AG04450 (cell line): Measurements from ENCODE around the gene GPC5. TPM values are rescaled to one million over a fixed set of nuclear protein-coding genes. Genes with fewer than 3 reads are reported as not detected.
A peak's percentile ranks its signal among the peaks of the same experiment; 100 is the strongest.

Source experiments
- CTCF ChIA-PET: fragments of 300-600, 350-600 bp; formaldehyde crosslinking; extraction: SDS; loops from one replicate; lab custom pipeline; 2022; ENCODE audit warnings: antibody characterized with exemption, inconsistent platforms; lab: Charles Lee
- POLR2A ChIA-PET: fragments of 350-600 bp; formaldehyde crosslinking; extraction: SDS; loops from one replicate; lab custom pipeline; 2021; ENCODE audit warnings: antibody characterized with exemption, inconsistent platforms; lab: Yijun Ruan, JAX
- DNase-seq: peaks from one replicate; pipeline ENCODE4 v3.0.0-alpha.2; 2011; ENCODE audit warnings: low read depth, low spot score
- H3K27ac ChIP-seq: one replicate; pipeline ENCODE4 v1.5.1; 2012; ENCODE audit warnings: low read depth, low read length, control low read depth
- H3K27me3 ChIP-seq: one replicate; pipeline ENCODE4 v1.6.0; 2012; ENCODE audit warnings: low read length; ENCODE audit not compliant: control insufficient read depth, insufficient read depth
- H3K4me3 ChIP-seq: 2 replicates; pipeline ENCODE4 v1.5.1; 2011; ENCODE audit warnings: mild to moderate bottlenecking, low read depth, low read length, control low read depth
- H3K9me3 ChIP-seq: 2 replicates; pipeline ENCODE4 v1.5.1; 2012; ENCODE audit warnings: low read length; ENCODE audit not compliant: control insufficient read depth, insufficient read depth
- polyA plus RNA-seq: library from polyadenylated mRNA; depleted of rRNA; stranded (reverse); fragments of >200 nt; gene quantifications from 2 replicates; pipeline ENCODE4 v1.2.3, GENCODE V29; 2011
- TF ChIP-seq, protein P1 (sequence below): IDR thresholded peaks from 2 replicates; pipeline ENCODE4 v1.5.1; 2011; ENCODE audit warnings: low read depth, low read length, control low read depth, inconsistent platforms

Gene GPC5
- polyA plus RNA-seq, 1 experiment, result 3.6 TPM

DNA sequence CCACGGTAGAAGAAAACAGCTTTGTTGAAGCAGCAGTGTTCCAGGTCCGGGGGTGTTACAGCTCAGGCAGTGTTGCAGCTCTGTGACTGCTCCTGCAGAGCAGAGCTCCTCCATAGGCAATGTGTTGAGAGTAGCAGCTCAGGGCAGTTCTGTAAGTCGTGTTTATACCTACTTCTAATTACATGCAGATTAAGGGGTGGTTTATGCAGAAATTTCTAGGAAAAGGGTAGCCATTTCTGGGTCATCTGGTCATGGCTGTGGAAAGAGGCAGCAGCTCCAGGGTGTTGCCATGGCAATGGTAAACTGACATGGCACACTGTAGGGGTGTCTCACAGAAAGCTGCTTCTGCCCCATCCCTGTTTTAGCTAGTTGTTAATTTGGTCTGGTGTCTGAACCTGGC, 316.4 kb downstream of the GPC5 start:
- ChIA-PET POLR2A (no interaction called here), CTCF (interaction anchor here (1.4 kb wide), 1 partner anchor 333 kb away, joined by 6 read pairs; no protein-coding TSS in a partner anchor)
- H3K27ac ChIP-seq, result no peak overlapping the region
- no peaks in the 10 kb centered on the region for H3K9me3 ChIP-seq
- H3K4me3 ChIP-seq, result no peak overlapping the region
- TF ChIP-seq, protein P1, sequence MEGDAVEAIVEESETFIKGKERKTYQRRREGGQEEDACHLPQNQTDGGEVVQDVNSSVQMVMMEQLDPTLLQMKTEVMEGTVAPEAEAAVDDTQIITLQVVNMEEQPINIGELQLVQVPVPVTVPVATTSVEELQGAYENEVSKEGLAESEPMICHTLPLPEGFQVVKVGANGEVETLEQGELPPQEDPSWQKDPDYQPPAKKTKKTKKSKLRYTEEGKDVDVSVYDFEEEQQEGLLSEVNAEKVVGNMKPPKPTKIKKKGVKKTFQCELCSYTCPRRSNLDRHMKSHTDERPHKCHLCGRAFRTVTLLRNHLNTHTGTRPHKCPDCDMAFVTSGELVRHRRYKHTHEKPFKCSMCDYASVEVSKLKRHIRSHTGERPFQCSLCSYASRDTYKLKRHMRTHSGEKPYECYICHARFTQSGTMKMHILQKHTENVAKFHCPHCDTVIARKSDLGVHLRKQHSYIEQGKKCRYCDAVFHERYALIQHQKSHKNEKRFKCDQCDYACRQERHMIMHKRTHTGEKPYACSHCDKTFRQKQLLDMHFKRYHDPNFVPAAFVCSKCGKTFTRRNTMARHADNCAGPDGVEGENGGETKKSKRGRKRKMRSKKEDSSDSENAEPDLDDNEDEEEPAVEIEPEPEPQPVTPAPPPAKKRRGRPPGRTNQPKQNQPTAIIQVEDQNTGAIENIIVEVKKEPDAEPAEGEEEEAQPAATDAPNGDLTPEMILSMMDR, result no peak
- DNase-seq, result no peak
- H3K27me3 ChIP-seq, result no peaks in the 10 kb centered on the region

DNA sequence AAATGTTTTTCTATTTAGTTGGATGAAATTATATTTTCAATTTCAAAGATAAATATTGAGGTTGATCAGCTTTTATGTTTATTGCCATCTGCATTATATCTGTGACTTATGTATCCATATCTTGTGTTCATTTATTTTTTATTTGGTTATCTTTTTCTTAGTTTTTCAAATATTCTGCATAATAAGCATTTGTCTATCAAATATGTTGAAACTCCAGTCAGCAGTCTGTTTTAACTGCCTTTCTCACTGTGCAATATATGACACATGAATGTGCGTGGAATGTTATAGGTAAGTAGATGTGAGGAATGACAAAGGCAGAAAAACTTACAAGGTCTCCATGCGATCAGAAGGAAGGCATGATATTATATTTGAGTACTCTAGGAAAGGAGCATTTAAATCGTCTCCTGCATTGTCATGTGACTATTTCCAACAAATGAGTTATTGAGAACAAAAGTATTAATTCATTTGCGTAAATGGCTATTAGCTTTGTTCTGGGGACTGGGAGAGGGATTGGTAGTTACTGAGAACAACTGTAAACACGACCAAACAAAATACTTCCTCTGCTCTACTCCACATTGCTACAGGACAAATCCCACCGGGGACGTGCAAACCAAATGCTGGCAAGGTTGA, 318.1 kb downstream of the GPC5 start:
- Histone ChIP-seq H3K27ac (no peak overlapping the region), H3K4me3 (no peak overlapping the region), H3K9me3 (no peaks in the 10 kb centered on the region), H3K27me3 (no peaks in the 10 kb centered on the region)
- ChIA-PET POLR2A (no interaction called here), CTCF (no interaction called here)
- DNase-seq, result no peak
- TF ChIP-seq, protein P1, result no peak

DNA sequence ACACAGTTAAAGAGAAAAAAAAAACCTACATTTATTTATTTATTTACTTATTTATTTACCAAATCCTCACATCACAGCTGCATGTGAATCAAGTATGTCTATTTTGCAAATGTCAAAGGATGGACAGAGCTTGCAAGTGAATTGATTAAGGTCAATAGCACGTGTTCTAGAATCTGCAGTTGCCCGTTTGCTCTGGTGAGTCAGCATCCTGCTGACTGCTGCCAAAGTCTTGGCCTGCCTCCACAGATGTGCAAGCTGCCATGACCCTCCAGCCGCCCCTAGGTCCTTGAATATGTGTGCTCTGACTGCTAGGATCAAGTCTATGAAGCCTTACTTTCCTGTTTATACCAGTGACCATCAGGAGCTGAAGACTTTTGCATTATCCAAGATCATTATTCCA, 320.6 kb downstream of the GPC5 start:
- POLR2A ChIA-PET, result interaction anchor here (0.7 kb wide), 1 partner anchor 14 kb away, joined by 9 read pairs; no protein-coding TSS in a partner anchor
- CTCF ChIA-PET, result interaction anchor here (0.6 to 1.6 kb wide), 3 partner anchors 9 to 337 kb away, joined by 3 to 6 read pairs (median 3); no protein-coding TSS in a partner anchor
- DNase-seq, result no peak
- H3K4me3 ChIP-seq, result no peak overlapping the region
- H3K27me3 ChIP-seq, result no peaks in the 10 kb centered on the region
- no peaks in the 10 kb centered on the region for H3K9me3 ChIP-seq
- H3K27ac ChIP-seq, result no peak overlapping the region
- TF ChIP-seq, protein P1, result no peak

GRCh38 chr13:91721413-91721812, 323.0 kb downstream of the GPC5 start:
- DNase-seq, result no peak
- CTCF ChIA-PET, result interaction anchor here (0.6 to 1.8 kb wide), 11 partner anchors 16 to 347 kb away, joined by 3 to 15 read pairs (median 3); no protein-coding TSS in a partner anchor
- H3K27ac ChIP-seq, result no peak overlapping the region
- POLR2A ChIA-PET, result no interaction called here
- TF ChIP-seq, protein P1, result no peak
- no peak overlapping the region for H3K4me3 ChIP-seq
- no peaks in the 10 kb centered on the region for H3K27me3 ChIP-seq
- H3K9me3 ChIP-seq, result no peaks in the 10 kb centered on the region

- no peak for DNase-seq
- Histone ChIP-seq H3K4me3 (no peak overlapping the region), H3K9me3 (no peaks in the 10 kb centered on the region), H3K27ac (no peak overlapping the region), H3K27me3 (no peaks in the 10 kb centered on the region)
- TF ChIP-seq, protein P1, result peak; percentile 65
- ChIA-PET CTCF (interaction anchor here (0.6 to 1.8 kb wide), 15 partner anchors 15 to 348 kb away, joined by 3 to 15 read pairs (median 3); no protein-coding TSS in a partner anchor), POLR2A (no interaction called here)
These were observed 324.0 kb downstream of the GPC5 start for GRCh38 chr13:91722267-91722884.
